Activated T-helper 1 cell treated with anti-CD3 and anti-CD28 coated beads, Interleukin-2, amount 50 U/mL, for 16 hours (primary cell): Measurements from ENCODE around the gene GSN.

Experiments
- DNase-seq, 2 donors: peaks; one replicate each; pipeline ENCODE4 v3.0.0-alpha.2; 2020; ENCODE audit warnings: low read depth in 1 of 2, low spot score in 1 of 2

GSN gene

GRCh38 chr9:121322737-121323448 lies 54.9 kb downstream of the GSN start:
- DNase-seq = no peak

DNA sequence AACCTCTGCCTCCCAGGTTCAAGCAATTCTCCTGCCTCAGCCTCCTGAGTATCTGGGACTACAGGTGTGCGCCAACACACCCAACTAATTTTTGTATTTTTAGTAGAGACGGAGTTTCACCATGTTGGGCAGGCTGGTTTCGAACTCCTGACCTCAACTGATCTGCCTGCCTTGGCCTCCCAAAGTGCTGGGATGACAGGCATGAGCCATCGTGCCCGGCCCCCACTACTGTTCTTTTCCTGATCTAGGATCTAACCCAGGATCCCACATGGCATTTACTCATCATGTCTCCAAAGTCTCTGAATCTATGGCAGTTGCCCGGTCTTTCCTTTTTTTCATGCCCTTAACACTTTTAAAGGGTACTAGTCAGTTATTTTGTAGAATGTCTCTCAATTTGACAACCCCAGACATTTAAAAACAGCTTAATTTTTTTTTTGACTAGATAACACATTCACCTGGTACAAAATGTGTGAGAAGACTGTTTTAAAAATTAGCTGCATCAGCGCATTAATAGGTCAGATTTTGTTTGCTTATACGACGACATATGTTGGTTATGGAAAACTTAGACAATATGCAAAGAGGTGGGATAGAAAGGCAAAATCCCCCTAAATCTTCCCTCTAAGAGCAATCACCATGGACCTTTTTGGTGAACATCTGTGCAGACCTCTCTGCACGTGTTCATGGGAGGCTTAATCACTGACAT lies 55.6 kb downstream of the GSN start:
- DNase-seq = no peak

GRCh38 chr9:121324316-121324715 lies 56.4 kb downstream of the GSN start:
- DNase-seq = no peak

DNA sequence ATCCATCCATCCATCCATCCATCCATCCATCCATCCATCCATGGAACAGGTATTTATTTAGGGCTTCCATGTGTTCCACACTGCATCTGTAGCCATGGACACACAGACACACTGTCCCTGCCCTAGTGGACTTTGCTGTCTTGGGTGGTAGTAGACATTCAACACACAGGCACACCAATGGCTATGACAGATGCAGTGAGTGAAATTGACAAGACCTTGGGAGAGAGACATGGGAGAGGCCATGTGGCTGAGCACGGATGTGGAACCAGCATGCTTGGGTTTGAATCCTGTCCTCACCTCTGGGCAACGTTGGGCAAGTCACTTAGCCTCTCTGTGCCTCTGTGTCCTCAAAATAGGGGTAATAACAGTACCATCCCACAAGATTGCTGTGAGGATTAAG lies 56.8 kb downstream of the GSN start:
- no peak for DNase-seq

GRCh38 chr9:121325387-121325786 lies 57.4 kb downstream of the GSN start:
- DNase-seq = no peak

DNA sequence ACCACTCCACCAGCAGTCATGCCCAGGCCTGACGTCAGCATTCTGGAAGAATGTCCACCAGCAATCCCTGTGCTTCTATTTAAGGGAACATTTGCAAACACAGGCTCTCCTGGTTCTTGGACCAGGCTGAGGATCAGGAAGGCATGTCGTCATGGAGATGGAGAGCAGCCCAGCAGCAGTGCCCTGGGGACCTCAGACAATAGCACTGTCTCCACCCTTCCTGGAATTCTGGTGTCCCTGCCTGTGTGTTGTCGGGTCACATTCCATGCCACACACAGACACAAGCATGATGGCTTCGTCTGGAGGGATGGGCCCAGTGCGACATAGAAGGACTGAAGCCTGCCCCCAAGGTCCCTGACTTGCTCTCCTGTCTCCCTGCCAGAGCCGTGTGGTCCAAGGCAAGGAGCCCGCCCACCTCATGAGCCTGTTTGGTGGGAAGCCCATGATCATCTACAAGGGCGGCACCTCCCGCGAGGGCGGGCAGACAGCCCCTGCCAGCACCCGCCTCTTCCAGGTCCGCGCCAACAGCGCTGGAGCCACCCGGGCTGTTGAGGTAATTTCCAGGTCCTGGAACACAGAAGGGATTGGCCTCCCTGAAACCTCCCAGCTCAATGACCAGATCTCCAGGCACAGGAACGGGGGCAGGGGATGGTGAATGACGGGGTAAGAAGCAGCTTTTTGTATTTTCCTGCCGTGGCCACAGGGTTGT lies 58.3 kb downstream of the GSN start:
- DNase-seq = no peak

GRCh38 chr9:121326901-121327613 lies 59.1 kb downstream of the GSN start:
- no peak for DNase-seq

- no peak for DNase-seq
Measured at GRCh38 chr9:121328476-121328875, 60.5 kb downstream of the GSN start.

- no peak for DNase-seq
Measured at GRCh38 chr9:121328876-121329681, 61.1 kb downstream of the GSN start.

DNA sequence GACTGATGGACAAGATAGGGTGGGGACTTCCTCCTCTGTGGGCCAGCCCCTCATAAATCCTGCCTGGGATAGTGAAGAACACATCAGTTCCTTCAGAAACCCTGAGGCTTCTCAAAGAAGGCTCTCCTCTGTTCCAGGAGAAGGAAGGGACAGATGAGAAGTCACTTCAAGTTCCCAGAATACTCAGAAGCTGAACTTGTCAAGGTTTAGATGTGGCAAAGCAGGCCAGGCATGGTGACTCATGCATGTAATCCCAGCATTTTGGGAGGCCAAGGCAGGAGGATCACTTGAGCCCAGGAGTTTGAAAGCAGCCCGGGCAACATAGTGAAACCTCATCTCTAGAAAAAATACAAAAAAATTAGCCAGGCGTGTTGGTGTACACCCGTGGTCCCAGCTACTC lies 63.6 kb downstream of the GSN start:
- DNase-seq = no peak

GRCh38 chr9:121331992-121332685 lies 64.2 kb downstream of the GSN start:
- DNase-seq = no peak

GRCh38 chr9:121333950-121334773 lies 66.2 kb downstream of the GSN start:
- no peak for DNase-seq

DNA sequence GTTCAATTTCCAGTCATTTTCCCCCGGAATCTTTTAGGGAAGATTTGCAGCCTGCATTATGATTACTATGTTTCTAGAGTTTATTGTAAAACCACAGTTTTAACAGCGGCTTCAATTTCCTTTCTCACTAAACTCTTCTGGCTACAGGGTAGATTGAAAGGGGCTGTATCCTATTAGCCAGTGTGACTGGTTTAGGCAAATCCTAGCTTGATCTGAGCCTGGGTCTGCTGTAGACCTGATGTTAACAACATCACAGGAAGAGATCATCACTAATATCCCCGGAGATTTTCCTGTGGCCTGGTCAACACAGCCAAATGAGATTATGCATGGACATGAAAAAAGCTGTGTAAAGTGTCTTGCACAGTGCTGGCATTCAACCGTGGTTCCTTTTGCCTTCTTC lies 68.7 kb downstream of the GSN start:
- DNase-seq = no peak

DNA sequence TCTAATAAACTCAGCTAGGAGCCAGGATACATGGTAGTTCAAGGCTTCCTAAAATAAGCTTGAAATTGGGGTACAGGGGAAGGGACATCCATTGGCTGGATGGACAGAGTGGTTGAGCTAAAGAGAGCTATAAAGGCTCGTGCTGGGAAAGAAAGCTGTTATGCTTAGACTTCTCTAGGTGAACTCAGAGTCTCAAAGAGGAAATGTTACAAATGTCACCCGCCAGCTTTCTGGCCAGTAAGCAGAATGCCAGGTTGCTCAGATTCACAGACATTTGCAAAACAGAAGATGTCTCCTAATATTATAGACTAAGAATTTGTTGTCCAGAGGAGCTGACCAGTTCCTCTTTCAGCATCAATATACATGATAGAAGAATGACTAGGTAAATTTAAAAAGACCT lies 71.5 kb downstream of the GSN start:
- DNase-seq = no peak

GRCh38 chr9:121340676-121341392 lies 72.9 kb downstream of the GSN start:
- DNase-seq = no peak

- DNase-seq = no peak
Measured at GRCh38 chr9:121344184-121344583, 76.2 kb downstream of the GSN start.

GRCh38 chr9:121345070-121345469 lies 77.1 kb downstream of the GSN start:
- no peak for DNase-seq

DNA sequence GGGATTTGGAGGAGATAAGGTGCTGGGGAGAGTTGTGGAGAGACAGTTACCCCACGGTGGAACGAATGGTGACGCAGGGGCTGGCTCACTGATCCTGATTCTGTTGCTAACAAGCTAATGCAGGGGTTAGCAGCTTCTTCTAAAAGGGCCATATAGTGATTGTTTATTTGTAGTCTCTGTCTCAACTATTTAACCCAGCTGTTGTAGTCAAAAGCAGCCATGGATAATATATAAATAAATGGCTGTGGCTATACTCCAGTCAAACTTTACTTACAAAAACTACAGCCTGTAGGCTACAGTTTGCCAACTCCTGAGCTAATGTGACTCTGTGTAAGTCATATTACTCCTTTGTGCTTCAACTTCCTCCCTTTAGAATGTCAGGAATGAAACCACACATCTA lies 80.3 kb downstream of the GSN start:
- no peak for DNase-seq

DNA sequence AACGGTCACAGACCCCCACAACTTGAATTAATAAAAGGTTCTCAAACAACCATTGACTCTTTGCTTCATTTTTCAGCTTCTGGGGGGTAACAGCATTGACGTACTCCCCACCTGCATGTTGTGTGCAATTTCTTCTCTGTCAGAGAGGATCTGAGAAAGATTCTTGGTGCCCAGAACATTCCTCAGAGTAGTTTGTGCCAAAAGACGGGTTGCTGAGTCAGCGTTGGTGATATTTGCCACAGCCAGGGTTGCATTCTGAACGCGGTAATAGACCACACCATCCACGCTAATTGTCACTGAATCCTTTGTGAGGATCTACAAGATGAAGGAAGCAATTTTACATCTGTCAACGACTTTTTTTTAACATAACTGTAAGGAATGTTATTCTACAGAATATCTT lies 81.0 kb downstream of the GSN start:
- DNase-seq = no peak
